Esophagus squamous epithelium (tissue), 5 donors: ENCODE measurements around the gene PRSS16. TPM values are rescaled to one million over a fixed set of nuclear protein-coding genes. Genes with fewer than 3 reads are reported as not detected.
"Not testable (repeated sequence)": the region's sequence is repeated elsewhere in the genome, so short reads cannot be mapped to it uniquely, and the experiment has no call there.

ENCODE experiments used
- DNase-seq: peaks from one replicate; lab custom pipeline; 2025; lab: John Stamatoyannopoulos, UW
- H3K27ac ChIP-seq, 4 donors: fragments of 200-600 bp; sonication (generic); one replicate each; pipeline ENCODE4 v1.5.1; 2016 to 2019; ENCODE audit warnings: mild to moderate bottlenecking in 1 of 4
- H3K27me3 ChIP-seq, 4 donors: fragments of 200-600 bp; sonication (generic); 1 replicate in 3 of 4; 2 replicates in 1 of 4; pipeline versions ENCODE4 v1.5.1 to v1.6.0; 2017 to 2021; ENCODE audit warnings: antibody characterized with exemption in 1 of 4
- H3K36me3 ChIP-seq, 3 donors: fragments of 200-600 bp; sonication (generic); one replicate each; pipeline ENCODE4 v1.5.1; 2016 to 2019
- H3K4me1 ChIP-seq, 3 donors: fragments of 200-600 bp; sonication (generic); one replicate each; pipeline ENCODE4 v1.5.1; 2017 to 2019
- H3K4me3 ChIP-seq, 4 donors: fragments of 200-600 bp; sonication (generic); 1 replicate in 3 of 4; 2 replicates in 1 of 4; pipeline ENCODE4 v1.5.1; 2016 to 2019; ENCODE audit warnings: mild to moderate bottlenecking in 2 of 4, moderate library complexity in 1 of 4
- H3K9me3 ChIP-seq, 3 donors: fragments of 200-600 bp; sonication (generic); one replicate each; pipeline ENCODE4 v1.5.1; 2016 to 2019
- POLR2A ChIP-seq, 4 donors: fragments of 450-650 bp; IDR thresholded peaks; one replicate each; pipeline ENCODE4 v1.6.1; 2017; ENCODE audit warnings: antibody characterized with exemption in 4 of 4, mild to moderate bottlenecking in 4 of 4, moderate library complexity in 3 of 4
- WGBS, 2 donors: methylation state at CpG; one replicate each; pipeline ENCODE4 v1.1.5; 2018; 5-methylcytosine and 5-hydroxymethylcytosine counted together
- intact Hi-C: fragments of 100-400 bp; cut with DNase I; formaldehyde crosslinking; loops from one replicate; pipeline ENCODE4 v1.15.0; 2022
- total RNA-seq, 4 donors: library from RNA; depleted of rRNA; stranded (reverse); fragments of >200 nt; gene quantifications; one replicate each; pipeline ENCODE4 v1.1.0, GENCODE V29; 2016
- TF ChIP-seq, protein P1 (sequence below), 6 experiments: fragments of 450-650 bp in 4 of 6; fragments of 200-600 bp in 2 of 6; sonication (generic) in 2 of 6; IDR thresholded peaks; one replicate each; pipeline ENCODE4 v1.5.1; 2016 to 2019; ENCODE audit warnings: antibody characterized with exemption in 6 of 6, mild to moderate bottlenecking in 4 of 6, moderate library complexity in 4 of 6
- donor health status: DM: yes; HTN: yes; CAD: no.

The PRSS16 gene
- total RNA-seq, 4 donors from 2014 or later = 5.1 to 25.7 (median 11.0) TPM

DNA sequence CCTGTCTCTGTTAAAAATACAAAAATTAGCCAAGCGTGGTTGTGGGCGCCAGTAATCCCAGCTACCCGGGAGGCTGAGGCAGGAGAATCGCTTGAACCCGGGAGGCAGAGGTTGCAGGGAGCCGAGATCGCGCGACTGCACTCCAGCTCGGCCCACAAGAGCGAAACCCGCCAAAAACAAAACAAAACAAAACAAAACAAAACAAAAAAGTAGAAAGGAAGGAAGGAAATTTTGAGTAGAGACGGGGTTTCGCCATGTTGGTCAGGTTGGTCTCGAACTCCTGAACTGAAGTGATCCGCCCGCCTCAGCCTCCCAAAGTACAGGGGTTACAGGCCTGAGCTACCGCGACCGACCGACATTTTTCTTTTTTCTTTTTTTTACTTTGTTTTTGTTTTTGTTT is 30.6 kb upstream of the PRSS16 start:
- Histone ChIP-seq H3K9me3 (no peaks in the 10 kb centered on the region), H3K4me1 (peaks cover 0 to 4% (median 0%) of the 10 kb centered on the region in 3 donors), H3K27ac (no peak overlapping the region), H3K4me3 (no peak overlapping the region), H3K36me3 (no peaks in the 10 kb centered on the region), H3K27me3 (peaks cover 0 to 81% (median 6%) of the 10 kb centered on the region in 4 donors)
- WGBS, 2 donors = 95% methylated on average over 19 to 21 of the region's 21 CpGs
- intact Hi-C loops = no loop called here
- TF ChIP-seq, protein P1, sequence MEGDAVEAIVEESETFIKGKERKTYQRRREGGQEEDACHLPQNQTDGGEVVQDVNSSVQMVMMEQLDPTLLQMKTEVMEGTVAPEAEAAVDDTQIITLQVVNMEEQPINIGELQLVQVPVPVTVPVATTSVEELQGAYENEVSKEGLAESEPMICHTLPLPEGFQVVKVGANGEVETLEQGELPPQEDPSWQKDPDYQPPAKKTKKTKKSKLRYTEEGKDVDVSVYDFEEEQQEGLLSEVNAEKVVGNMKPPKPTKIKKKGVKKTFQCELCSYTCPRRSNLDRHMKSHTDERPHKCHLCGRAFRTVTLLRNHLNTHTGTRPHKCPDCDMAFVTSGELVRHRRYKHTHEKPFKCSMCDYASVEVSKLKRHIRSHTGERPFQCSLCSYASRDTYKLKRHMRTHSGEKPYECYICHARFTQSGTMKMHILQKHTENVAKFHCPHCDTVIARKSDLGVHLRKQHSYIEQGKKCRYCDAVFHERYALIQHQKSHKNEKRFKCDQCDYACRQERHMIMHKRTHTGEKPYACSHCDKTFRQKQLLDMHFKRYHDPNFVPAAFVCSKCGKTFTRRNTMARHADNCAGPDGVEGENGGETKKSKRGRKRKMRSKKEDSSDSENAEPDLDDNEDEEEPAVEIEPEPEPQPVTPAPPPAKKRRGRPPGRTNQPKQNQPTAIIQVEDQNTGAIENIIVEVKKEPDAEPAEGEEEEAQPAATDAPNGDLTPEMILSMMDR (IDR thresholded peaks at IDR 0.05) = no peak
- TF ChIP-seq POLR2A (IDR thresholded peaks at IDR 0.05) = no peak
- no peak for DNase-seq

DNA sequence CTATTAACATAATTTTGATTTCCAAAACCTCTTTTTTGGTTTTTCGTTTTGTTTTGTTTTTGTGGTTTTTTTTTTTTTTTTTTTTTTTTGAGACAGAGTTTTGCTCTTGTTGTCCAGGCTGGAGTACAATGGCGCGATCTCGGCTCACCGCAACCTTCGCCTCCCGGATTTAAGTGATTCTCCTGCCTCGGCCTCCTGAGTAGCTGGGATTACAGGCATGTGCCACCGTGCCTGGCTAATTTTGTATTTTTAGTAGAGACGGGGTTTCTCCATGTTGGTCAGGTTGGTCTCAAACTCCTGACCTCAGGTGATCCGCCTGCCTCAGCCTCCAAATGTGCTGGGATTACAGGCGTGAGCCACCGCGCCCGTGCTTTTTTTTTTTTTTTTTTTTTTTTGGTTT is 24.5 kb upstream of the PRSS16 start:
- H3K9me3 ChIP-seq, H3K27ac ChIP-seq, H3K4me1 ChIP-seq, DNase-seq, H3K36me3 ChIP-seq, intact Hi-C loops, H3K4me3 ChIP-seq: not testable (repeated sequence)
- peaks cover 0 to 76% (median 0%) of the 10 kb centered on the region in 4 donors for H3K27me3 ChIP-seq
- 79 to 90% methylated on average over 15 of the region's 15 CpGs for WGBS, 2 donors

DNA sequence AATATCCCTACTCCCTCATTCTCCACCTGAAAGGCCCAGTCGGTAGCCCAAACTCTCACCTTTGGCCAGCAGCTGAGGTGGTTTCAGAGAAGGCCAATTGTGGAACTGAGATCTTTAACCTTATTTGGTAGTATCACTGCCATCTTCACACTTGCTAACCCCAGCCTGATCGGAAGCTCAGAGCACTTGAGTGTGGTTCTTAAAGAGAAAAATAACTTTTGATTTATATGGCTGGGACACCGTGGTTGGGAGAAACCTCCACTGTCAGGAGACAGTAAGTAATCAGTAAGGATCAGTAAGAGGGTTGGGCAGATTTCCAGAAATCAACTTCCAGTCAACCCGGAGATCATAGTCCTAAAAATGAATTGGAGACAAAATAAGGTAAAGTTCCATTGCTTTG is 22.8 kb upstream of the PRSS16 start:
- H3K4me1 ChIP-seq = no peaks in the 10 kb centered on the region
- no peaks in the 10 kb centered on the region for H3K36me3 ChIP-seq
- intact Hi-C loops = no loop called here
- no peak for TF ChIP-seq POLR2A (IDR thresholded peaks at IDR 0.05)
- TF ChIP-seq, protein P1 (IDR thresholded peaks at IDR 0.05) = no peak
- no peak overlapping the region for H3K4me3 ChIP-seq
- H3K27ac ChIP-seq = no peak overlapping the region
- 47 to 57% methylated on average over 4 of the region's 4 CpGs for WGBS, 2 donors
- no peaks in the 10 kb centered on the region for H3K9me3 ChIP-seq
- H3K27me3 ChIP-seq = peaks cover 0 to 89% (median 0%) of the 10 kb centered on the region in 4 donors
- DNase-seq = no peak

DNA sequence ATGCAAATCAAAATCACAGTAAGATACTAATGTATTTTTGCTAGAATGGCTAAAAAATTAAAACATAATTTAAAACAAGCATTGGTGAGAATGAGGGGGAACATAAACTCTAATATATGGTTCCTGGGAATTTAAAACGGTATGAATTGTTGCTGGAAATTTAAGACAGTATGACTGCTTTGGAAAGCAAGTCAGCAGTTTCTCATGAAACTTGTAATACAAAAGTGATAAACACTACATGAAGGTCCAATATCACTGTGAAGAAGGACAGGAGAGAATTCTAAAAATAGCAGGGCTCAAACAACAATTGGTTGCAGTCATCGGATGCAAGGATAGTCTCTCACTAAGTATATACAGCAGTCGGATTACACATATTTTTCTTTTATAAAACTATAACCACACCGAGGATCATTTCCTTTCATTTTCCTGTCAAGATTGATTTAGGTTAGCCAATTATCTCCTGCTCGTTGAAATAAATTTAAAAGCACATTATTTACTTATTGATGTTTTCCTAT is 18.5 kb upstream of the PRSS16 start:
- TF ChIP-seq POLR2A (IDR thresholded peaks at IDR 0.05) = no peak
- TF ChIP-seq, protein P1 (IDR thresholded peaks at IDR 0.05) = no peak
- H3K4me1 ChIP-seq = no peaks in the 10 kb centered on the region
- H3K4me3 ChIP-seq = no peak overlapping the region
- WGBS, 2 donors = 51 to 58% methylated on average over 5 of the region's 5 CpGs
- no peaks in the 10 kb centered on the region for H3K9me3 ChIP-seq
- H3K27ac ChIP-seq = no peak overlapping the region
- no peak for DNase-seq
- peaks cover 0 to 97% (median 2%) of the 10 kb centered on the region in 4 donors for H3K27me3 ChIP-seq
- H3K36me3 ChIP-seq = no peaks in the 10 kb centered on the region
- intact Hi-C loops = no loop called here

DNA sequence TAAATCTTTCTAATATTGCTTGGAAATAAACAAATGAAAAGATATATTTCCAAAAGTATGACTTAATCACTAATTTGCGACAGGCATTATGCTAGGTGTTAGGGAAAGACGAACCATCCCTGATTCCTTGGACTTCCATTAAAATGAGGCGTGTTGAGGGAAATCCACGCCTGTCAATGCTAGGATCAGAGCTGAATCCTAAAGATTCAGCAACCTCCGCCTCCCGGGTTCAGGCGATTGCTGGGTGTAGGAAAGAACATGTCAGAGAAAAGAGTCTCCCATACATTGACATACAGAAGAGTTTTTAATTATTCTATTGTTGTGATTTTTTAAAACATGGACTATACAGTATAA is 16.8 kb upstream of the PRSS16 start:
- DNase-seq = no peak
- intact Hi-C loops = no loop called here

More for the DNA sequence above, 16.8 kb upstream of the PRSS16 start:
- TF ChIP-seq, protein P1 (IDR thresholded peaks at IDR 0.05) = no peak
- no peak for TF ChIP-seq POLR2A (IDR thresholded peaks at IDR 0.05)
- H3K4me3 ChIP-seq = no peak overlapping the region
- H3K27me3 ChIP-seq = peaks cover 0 to 97% (median 2%) of the 10 kb centered on the region in 4 donors
- no peaks in the 10 kb centered on the region for H3K9me3 ChIP-seq
- no peaks in the 10 kb centered on the region for H3K36me3 ChIP-seq
- 19 to 38% methylated on average over 7 of the region's 7 CpGs for WGBS, 2 donors
- no peak overlapping the region for H3K27ac ChIP-seq
- H3K4me1 ChIP-seq = peaks cover 0 to 5% (median 0%) of the 10 kb centered on the region in 3 donors
